Esophagus (tissue), 2 donors: Measurements from ENCODE around the gene ABHD13. TPM values are rescaled to one million over a fixed set of nuclear protein-coding genes. Genes with fewer than 3 reads are reported as not detected.
"Not testable (repeated sequence)": the region's sequence is repeated elsewhere in the genome, so short reads cannot be mapped to it uniquely, and the experiment has no call there.

Source experiments
- H3K27ac ChIP-seq, 2 donors: one replicate each; pipeline ENCODE4 v1.5.1; 2013; ENCODE audit warnings: low read depth in 2 of 2, mild to moderate bottlenecking in 2 of 2, inconsistent platforms in 1 of 2, low read length in 1 of 2, moderate library complexity in 1 of 2
- H3K27me3 ChIP-seq, 2 donors: one replicate each; pipeline ENCODE4 v1.6.1; 2013; ENCODE audit warnings: low read length in 2 of 2, control low read depth in 1 of 2, mild to moderate bottlenecking in 1 of 2; ENCODE audit not compliant: insufficient read depth in 2 of 2, control insufficient read depth in 1 of 2
- H3K36me3 ChIP-seq, 2 donors: one replicate each; pipeline ENCODE4 v1.6.1; 2013; ENCODE audit warnings: low read length in 1 of 2; ENCODE audit not compliant: control insufficient read depth in 2 of 2, insufficient read depth in 2 of 2
- H3K4me1 ChIP-seq, 2 donors: one replicate each; pipeline ENCODE4 v1.6.1; 2013; ENCODE audit warnings: low read length in 1 of 2; ENCODE audit not compliant: control insufficient read depth in 2 of 2, insufficient read depth in 2 of 2
- H3K4me3 ChIP-seq, 2 donors: one replicate each; pipeline ENCODE4 v1.5.1; 2013; ENCODE audit warnings: low read length in 2 of 2, mild to moderate bottlenecking in 2 of 2, low read depth in 1 of 2, moderate library complexity in 1 of 2
- H3K9me3 ChIP-seq, 2 donors: one replicate each; pipeline ENCODE4 v1.6.1; 2013; ENCODE audit warnings: mild to moderate bottlenecking in 2 of 2, low read depth in 1 of 2, low read length in 1 of 2, moderate library complexity in 1 of 2; ENCODE audit not compliant: control insufficient read depth in 2 of 2, insufficient read depth in 1 of 2
- WGBS, 2 donors: extraction: QIAGEN DNeasy Blood & Tissue Kit; methylation state at CpG; one replicate each; pipeline ENCODE4 v1.1.7; 2013; 5-methylcytosine and 5-hydroxymethylcytosine counted together
- polyA plus RNA-seq, 2 donors: library from polyadenylated mRNA; stranded (reverse); fragments of 200-250 nt; gene quantifications; one replicate each; pipeline ENCODE4 v1.2.3, GENCODE V29; 2013
- donor health status: healthy with polysubstance abuse.
- donor health status: Bipolar disorder and iron deficiency.

Gene ABHD13
- polyA plus RNA-seq, 2 donors: 2.3 to 3.9 TPM

- H3K36me3 ChIP-seq, H3K4me1 ChIP-seq, H3K9me3 ChIP-seq, H3K27me3 ChIP-seq: not testable (repeated sequence)
- peak overlapping the region; percentile 81 to 91 for H3K27ac ChIP-seq
- H3K4me3 ChIP-seq: peak overlapping the region; percentile 81 to 89
- WGBS, 2 donors: 67 to 68% methylated on average over 27 of the region's 27 CpGs
These were observed 717 bp upstream of the ABHD13 start for GRCh38 chr13:108217307-108218043.

- 14 to 18% methylated on average over 1 of the region's 1 CpG for WGBS, 2 donors
- Histone ChIP-seq H3K4me3 (no peak overlapping the region), H3K9me3 (no peaks in the 10 kb centered on the region), H3K36me3 (no peaks in the 10 kb centered on the region), H3K4me1 (peaks cover 0 to 8% of the 10 kb centered on the region in 2 donors), H3K27me3 (no peaks in the 10 kb centered on the region), H3K27ac (no peak overlapping the region)
These were observed 1.8 kb downstream of the ABHD13 start for GRCh38 chr13:108220041-108220440.

GRCh38 chr13:108223687-108224503, 5.7 kb downstream of the ABHD13 start:
- Histone ChIP-seq H3K4me1 (peaks cover 0 to 5% of the 10 kb centered on the region in 2 donors), H3K36me3 (no peaks in the 10 kb centered on the region), H3K4me3 (no peak overlapping the region), H3K9me3 (no peaks in the 10 kb centered on the region), H3K27ac (no peak overlapping the region), H3K27me3 (no peaks in the 10 kb centered on the region)
- 72 to 74% methylated on average over 7 of the region's 7 CpGs for WGBS, 2 donors

- no peaks in the 10 kb centered on the region for H3K36me3 ChIP-seq
- WGBS, 2 donors: 66 to 75% methylated on average over 1 of the region's 1 CpG
- no peaks in the 10 kb centered on the region for H3K27me3 ChIP-seq
- H3K9me3 ChIP-seq: no peaks in the 10 kb centered on the region
- no peak overlapping the region for H3K27ac ChIP-seq
- H3K4me3 ChIP-seq: no peak overlapping the region
- no peaks in the 10 kb centered on the region for H3K4me1 ChIP-seq
These were observed 7.2 kb downstream of the ABHD13 start for GRCh38 chr13:108225440-108225839.

- H3K9me3 ChIP-seq: no peaks in the 10 kb centered on the region
- H3K4me3 ChIP-seq: no peak overlapping the region
- no peaks in the 10 kb centered on the region for H3K27me3 ChIP-seq
- H3K4me1 ChIP-seq: no peaks in the 10 kb centered on the region
- no peak overlapping the region for H3K27ac ChIP-seq
- no peaks in the 10 kb centered on the region for H3K36me3 ChIP-seq
- 10 to 14% methylated on average over 1 of the region's 1 CpG for WGBS, 2 donors
These were observed 8.0 kb downstream of the ABHD13 start for GRCh38 chr13:108226184-108226583.

GRCh38 chr13:108227651-108228272, 9.6 kb downstream of the ABHD13 start:
- H3K27ac ChIP-seq: no peak overlapping the region
- H3K9me3 ChIP-seq: no peaks in the 10 kb centered on the region
- H3K27me3 ChIP-seq: no peaks in the 10 kb centered on the region
- WGBS, 2 donors: 84 to 88% methylated on average over 1 of the region's 1 CpG
- H3K36me3 ChIP-seq: no peaks in the 10 kb centered on the region
- no peaks in the 10 kb centered on the region for H3K4me1 ChIP-seq
- no peak overlapping the region for H3K4me3 ChIP-seq

- H3K4me1 ChIP-seq: no peaks in the 10 kb centered on the region
- no peak overlapping the region for H3K4me3 ChIP-seq
- no peak overlapping the region for H3K27ac ChIP-seq
- H3K9me3 ChIP-seq: no peaks in the 10 kb centered on the region
- H3K36me3 ChIP-seq: no peaks in the 10 kb centered on the region
- no peaks in the 10 kb centered on the region for H3K27me3 ChIP-seq
These were observed 12.2 kb downstream of the ABHD13 start for GRCh38 chr13:108230377-108230776.

- H3K4me3 ChIP-seq: no peak overlapping the region
- WGBS, 2 donors: 66 to 69% methylated on average over 4 of the region's 4 CpGs
These were observed 31.0 kb downstream of the ABHD13 start for GRCh38 chr13:108249150-108249549.

GRCh38 chr13:108257248-108257647, 39.1 kb downstream of the ABHD13 start:
- no peaks in the 10 kb centered on the region for H3K36me3 ChIP-seq
- 53 to 68% methylated on average over 2 of the region's 2 CpGs for WGBS, 2 donors
- no peak overlapping the region for H3K4me3 ChIP-seq
- no peaks in the 10 kb centered on the region for H3K9me3 ChIP-seq
- H3K27me3 ChIP-seq: no peaks in the 10 kb centered on the region
- H3K27ac ChIP-seq: no peak overlapping the region
- H3K4me1 ChIP-seq: no peaks in the 10 kb centered on the region

More at GRCh38 chr13:108249150-108249549, 31.0 kb downstream of the ABHD13 start:
- Histone ChIP-seq H3K27me3 (no peaks in the 10 kb centered on the region), H3K9me3 (no peaks in the 10 kb centered on the region), H3K4me1 (no peaks in the 10 kb centered on the region), H3K36me3 (no peaks in the 10 kb centered on the region), H3K27ac (no peak overlapping the region)
